T-helper 1 cell treated with Interleukin-12 subunit alpha and Interleukin-12 subunit beta and Interleukin-4 antibody, amounts not matched to agents 30 ng/mL and 1 ng/mL, for 36 hours (primary cell): Measurements from ENCODE around the gene PRELP. TPM values are rescaled to one million over a fixed set of nuclear protein-coding genes. Genes with fewer than 3 reads are reported as not detected.

Experiments used
- total RNA-seq: library from RNA; stranded (reverse); gene quantifications from 2 replicates; pipeline ENCODE4 v1.2.3, GENCODE V29; 2022

Gene PRELP
- total RNA-seq, 1 donor from 2014 or later, result not detected

Other genes with a start within 250 kb of the PRELP start
- 0.27 and 0.41 TPM in 2 replicates for gene CHIT1, start 246.1 kb upstream of the PRELP start, total RNA-seq
- gene BTG2, start 170.3 kb upstream of the PRELP start, total RNA-seq, result 170 and 175 TPM in 2 replicates
- 0.15 and 0.39 TPM in 2 replicates for gene FMOD, start 124.7 kb upstream of the PRELP start, total RNA-seq
- gene OPTC, start 18.3 kb downstream of the PRELP start, total RNA-seq, result not detected in 2 replicates
- gene ATP2B4, start 151.0 kb downstream of the PRELP start, total RNA-seq, result 130 and 133 TPM in 2 replicates